B cell (primary cell): ENCODE data around the gene MND1.

Experiments
- EZH2 ChIP-seq: IDR thresholded peaks from 2 replicates; pipeline ENCODE4 v1.6.1; 2012; ENCODE audit warnings: borderline replicate concordance, low read depth, mild to moderate bottlenecking, moderate library complexity, low read length; ENCODE audit not compliant: insufficient read depth, poor library complexity, severe bottlenecking
- TF ChIP-seq, protein P1 (sequence below): fragments of 200-600 bp; IDR thresholded peaks from one replicate; pipeline ENCODE4 v1.8.0; 2022; ENCODE audit warnings: antibody characterized with exemption, mild to moderate bottlenecking

GRCh38 chr4:153432965-153433753 is 88.7 kb downstream of the MND1 start:
- TF ChIP-seq, protein P1, sequence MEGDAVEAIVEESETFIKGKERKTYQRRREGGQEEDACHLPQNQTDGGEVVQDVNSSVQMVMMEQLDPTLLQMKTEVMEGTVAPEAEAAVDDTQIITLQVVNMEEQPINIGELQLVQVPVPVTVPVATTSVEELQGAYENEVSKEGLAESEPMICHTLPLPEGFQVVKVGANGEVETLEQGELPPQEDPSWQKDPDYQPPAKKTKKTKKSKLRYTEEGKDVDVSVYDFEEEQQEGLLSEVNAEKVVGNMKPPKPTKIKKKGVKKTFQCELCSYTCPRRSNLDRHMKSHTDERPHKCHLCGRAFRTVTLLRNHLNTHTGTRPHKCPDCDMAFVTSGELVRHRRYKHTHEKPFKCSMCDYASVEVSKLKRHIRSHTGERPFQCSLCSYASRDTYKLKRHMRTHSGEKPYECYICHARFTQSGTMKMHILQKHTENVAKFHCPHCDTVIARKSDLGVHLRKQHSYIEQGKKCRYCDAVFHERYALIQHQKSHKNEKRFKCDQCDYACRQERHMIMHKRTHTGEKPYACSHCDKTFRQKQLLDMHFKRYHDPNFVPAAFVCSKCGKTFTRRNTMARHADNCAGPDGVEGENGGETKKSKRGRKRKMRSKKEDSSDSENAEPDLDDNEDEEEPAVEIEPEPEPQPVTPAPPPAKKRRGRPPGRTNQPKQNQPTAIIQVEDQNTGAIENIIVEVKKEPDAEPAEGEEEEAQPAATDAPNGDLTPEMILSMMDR, result peak; percentile 77
- no peak for TF ChIP-seq EZH2
